C1 segment of cervical spinal cord (tissue), 14 donors: ENCODE measurements around the gene CCDC154.
"Not testable (repeated sequence)": the region's sequence is repeated elsewhere in the genome, so short reads cannot be mapped to it uniquely, and the experiment has no call there.

Experiments used
- DNase-seq, 14 donors: peaks; one replicate each; lab custom pipeline; 2025; lab: John Stamatoyannopoulos, UW

The CCDC154 gene

DNA sequence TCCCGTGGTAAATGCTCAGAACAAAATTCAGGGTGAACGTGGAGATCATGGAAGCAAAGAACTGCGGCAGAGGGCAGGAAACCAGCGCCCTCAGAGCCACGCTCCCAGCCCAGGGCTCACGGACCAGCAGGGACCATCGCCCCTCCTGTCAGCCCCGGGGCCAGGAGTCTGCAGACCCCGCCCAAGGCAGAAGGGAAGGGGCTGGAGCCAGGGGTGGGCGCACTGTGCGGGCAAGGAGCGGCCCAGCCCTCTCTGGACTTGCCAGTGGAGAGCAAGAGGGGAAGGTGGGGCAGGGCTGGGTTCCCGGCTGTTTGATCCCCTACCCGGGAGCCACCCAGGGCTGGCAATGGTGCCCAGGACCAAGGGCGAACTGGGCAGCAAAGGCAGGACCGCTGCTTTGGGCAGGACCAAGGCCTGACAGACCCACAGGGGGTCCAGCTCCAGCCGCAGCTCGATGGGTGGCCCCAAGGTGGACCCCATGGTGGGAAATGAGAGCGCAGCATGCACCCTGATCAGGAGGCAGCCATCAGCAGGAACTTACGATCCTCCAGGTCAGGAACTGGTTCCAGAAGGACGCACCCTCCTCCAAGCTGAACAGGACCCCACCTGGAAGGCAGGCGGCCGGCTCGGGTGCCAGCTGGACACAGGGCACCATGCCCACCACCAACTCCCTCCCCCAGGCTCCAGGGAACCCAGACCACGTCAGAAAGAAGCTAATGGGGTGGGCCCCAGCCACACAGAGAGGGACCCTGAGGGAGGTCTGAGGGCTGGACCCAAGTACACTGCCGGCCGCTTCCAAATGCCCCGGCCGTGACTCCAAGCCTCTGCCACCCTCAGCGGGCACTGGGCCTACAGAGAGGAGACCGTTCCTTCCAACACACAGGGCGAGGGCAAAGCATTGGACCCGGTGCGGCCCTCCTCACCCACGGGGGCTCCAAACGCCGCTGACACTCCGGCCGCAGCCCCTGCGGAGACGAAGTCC, 11.1 kb upstream of the CCDC154 start:
- DNase-seq, result no peak

DNA sequence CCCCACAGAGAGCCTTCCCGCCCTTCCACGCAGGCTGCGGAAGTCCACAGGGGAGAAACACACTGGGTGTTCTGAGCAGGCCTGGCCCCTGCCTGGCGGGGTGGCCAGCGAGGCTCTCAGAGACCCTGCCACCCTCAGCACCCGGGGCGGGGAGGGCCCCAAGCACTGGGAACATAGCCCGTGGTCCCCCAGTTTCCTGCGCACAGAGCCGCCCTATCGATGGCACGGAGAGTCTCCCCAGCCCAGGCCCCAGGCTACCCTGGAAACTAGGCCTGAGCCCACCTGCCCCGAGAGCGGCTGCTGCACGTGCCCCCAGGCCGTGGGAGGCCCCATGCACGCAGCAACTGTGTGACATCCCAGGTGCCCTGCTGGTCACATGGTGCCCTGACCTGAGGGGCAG, 10.2 kb upstream of the CCDC154 start:
- no peak for DNase-seq

DNA sequence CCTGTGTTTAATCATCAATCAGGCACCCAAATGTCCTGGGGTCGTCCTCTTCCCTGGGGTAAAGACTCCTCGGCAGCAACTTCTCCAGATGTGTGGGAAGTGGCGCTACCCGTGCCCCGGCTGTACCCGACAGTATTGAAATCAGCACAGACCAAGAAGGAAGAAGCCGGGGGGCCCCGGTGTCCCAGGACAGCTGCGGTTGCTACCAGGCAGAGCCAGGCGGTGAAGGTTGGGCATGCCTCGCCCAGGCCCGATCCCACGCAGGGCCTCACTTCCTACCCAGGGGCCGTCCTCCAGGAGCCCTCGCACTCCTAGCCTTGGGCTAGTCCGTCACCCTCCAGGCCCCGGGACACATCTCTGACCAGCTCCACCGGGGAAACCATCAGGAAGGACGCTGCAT, 9.0 kb upstream of the CCDC154 start:
- no peak for DNase-seq

GRCh38 chr16:1452530-1452929, 8.2 kb upstream of the CCDC154 start:
- DNase-seq, result no peak

DNA sequence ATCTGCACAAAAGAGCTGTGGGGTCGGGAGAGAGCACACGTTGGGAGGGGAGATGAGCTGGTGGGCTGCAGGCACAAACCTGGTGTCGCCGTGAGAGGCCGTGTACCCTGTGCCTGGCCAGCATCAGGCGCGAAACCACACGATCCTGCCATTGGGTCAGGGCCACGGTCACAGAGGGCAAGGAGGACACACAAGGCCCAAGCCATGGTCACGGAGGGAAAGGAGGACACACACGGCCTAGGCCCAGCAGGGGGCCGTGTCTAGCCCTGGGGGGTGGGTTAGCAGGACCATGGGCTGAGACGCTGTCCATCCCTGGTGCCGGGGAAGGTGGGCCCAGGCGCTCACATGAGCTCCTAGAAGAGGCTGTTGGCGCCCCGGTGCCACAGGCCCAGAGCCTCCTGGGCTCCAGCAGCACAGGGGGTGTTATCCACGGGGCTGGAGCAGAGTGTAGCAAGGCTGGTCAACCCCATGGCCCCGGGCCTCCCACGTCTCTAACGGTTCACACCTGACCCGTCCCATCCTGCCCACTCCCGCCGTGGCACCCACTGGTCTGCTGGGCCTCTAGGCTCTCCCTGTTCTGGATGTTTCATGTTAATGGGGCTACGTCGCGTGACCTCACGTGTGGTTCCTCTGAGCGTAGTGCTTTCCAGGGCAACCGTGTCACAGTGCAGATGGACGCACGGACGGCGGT, 7.5 kb upstream of the CCDC154 start:
- no peak for DNase-seq

DNA sequence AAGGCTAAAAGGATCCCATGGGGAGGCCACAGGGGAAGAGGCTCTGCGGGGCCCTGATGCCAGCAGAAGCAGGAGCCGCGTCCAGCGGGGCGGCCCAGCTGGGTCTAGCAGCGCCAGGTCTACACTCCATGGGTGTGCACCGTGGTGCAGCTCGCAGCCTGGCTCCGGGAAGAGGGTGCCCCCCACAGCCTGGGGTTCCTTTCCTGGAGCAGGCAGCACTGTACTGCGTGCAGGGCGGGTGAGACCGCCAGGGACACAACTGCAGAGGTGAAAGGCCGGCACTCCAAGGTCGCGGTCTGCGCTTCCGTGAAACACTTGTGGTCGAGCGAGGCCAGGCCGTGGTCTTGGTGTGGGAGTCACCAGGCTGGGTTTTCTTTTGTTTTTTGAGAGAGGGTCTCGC, 6.5 kb upstream of the CCDC154 start:
- DNase-seq, result no peak

GRCh38 chr16:1450218-1450617, 5.9 kb upstream of the CCDC154 start:
- DNase-seq, result no peak

DNA sequence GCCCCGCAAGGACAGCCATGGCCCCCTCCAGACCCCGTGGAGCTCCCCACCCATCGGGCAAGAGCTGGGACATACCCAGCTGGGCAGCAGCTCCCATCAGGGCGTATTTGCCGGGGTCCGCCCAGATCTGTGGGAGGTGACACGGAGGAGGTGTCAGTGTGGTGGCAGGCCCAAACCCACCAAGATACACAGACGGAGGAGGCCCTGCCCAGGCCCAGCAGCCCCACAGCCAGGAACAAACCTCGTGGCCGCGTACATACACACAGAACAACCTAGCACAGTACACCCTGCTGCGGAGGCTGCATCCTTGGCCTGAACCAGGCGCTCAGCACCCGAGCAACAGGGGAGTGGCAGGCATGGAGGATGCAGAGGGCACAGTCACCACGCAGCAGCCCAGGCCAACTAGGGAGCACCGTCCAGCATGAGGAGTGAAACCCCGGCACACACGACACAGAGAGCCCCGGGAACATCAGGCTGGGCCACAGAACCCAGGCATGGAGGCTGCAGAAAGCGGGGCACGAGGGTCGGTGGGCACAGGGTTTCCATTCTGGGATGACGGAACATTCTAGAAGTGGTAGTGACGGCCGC, 4.9 kb upstream of the CCDC154 start:
- DNase-seq, result no peak

DNA sequence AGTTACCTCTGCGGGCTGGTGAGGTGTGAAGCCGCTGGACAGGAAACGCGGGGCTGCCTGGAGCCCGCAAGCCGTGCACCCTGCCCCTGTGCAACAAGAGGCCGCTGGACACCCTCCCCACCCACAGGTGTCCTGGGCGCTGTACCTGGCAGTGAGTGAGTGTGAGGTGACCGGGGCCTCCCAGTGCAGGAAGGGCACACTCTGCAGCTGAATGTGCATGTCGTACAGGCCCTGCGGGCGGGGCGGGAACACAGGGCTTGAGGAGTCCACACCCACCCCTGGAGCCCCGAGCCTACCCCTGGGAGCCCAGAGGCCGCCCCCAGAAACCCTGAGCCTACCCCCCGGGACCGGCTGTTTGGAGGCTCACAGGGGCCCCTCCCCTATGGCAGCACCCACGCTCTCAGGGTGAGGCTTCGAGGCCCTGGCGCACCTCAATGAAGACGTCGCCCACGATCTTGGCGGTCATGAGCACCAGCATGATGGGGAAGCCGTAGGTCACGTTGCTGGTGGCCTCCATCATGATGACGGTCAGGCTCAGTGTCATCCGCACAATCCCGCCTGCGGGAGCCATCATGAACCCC, 4.3 kb upstream of the CCDC154 start:
- no peak for DNase-seq

GRCh38 chr16:1447965-1448364, 3.6 kb upstream of the CCDC154 start:
- DNase-seq, result no peak

DNA sequence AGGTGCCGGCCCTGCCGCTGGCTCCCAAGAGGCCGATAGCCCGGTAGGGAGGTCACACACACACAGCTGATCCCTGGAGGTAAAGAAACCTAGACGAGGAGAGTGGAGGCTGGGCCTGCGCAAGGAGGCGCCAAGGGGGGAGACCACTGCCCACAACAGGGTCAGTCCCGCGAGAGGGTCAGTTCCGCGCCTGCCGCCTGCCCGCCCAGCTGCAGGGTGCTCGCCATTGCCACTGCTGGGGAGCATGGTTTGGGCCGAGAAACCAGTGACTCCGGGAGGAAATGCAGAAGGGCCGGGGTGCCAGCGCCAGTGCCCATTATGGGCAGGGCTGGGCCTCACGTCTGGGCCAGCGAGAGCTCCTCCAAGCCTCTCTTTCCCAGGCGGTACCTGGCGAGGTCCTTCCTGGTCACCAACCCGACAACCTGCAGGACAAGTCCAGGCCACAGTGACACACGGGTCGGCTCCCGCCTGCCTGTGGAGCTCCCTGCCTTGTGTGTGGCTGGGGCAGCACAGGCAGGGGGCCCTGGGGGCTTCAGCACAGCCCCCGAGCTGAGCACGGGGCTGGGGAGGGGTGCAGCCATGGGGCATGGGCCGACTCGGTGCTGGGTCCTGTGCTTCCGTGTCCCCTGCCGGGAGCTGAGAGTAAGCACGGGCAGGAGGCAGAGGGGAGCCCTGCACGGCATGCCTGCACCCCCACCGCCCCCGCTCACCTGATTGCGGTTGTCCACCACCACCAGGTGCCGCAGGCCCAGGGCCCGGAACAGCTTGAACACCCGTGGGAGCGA, 2.1 kb upstream of the CCDC154 start:
- no peak for DNase-seq

GRCh38 chr16:1445518-1446203, 1.3 kb upstream of the CCDC154 start:
- DNase-seq, result no peak

DNA sequence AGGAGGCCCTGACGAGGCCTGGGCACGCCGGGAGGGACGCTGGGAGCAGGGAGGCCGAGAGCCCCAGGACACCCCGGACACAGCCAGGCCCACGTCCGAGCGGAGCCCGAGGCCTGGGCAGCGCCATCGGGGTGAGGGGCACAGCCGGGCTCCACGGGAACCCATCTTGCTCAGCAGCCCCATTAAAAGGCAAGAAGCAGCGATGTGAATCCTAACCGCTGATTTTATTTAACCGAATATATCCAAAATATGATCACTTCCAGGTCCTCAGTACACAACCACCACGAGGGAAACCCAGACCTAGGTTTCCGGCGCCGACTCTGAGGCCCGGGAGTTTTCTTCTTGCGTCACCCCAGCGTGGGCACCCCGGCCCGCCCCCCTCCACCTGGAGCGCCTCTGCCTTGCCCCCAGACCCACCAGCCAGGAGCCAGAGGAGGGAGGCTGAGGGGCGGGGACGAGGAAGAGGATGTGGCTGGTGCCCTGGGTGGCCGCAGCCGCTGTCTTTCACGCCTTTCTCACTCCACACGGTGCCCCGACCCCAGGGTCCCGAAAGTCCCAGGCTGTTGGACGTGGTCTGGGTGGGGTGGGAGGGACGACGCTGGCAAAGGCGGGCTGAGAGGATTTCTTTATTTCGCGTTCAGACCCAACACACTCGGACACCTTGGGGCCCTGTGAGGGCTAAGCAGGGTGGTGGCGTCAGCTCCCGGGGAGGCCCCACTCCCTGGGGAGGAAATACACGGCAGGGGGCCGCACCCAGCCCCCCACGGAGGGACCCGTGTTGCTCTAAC, 568 bp upstream of the CCDC154 start:
- no peak for DNase-seq

- no peak for DNase-seq
Measured at GRCh38 chr16:1443403-1443973, 868 bp downstream of the CCDC154 start.

GRCh38 chr16:1442697-1443096, 1.7 kb downstream of the CCDC154 start:
- DNase-seq, result no peak

DNA sequence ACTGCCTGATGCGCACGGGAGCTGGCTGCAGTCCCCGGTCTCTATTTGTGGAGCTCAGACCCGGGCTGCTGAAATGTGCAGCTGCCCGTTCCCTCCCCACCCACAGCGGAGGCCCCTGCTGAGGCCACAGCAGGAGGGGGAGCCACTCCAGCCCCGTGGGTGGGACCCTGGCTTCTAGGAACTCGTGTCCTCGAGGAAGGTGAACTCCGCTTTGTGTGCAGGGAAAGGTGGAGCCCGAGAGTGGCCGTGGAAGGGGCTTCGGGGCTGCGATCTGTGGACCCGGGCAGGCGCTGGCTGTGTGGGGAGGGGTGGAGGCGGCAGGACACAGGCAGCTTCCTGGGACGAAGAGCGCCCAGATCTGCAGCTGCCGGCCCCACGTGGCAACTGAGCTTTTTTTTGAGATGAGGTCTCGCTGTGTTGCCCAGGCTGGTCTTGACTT, 2.9 kb downstream of the CCDC154 start:
- DNase-seq, result no peak

DNA sequence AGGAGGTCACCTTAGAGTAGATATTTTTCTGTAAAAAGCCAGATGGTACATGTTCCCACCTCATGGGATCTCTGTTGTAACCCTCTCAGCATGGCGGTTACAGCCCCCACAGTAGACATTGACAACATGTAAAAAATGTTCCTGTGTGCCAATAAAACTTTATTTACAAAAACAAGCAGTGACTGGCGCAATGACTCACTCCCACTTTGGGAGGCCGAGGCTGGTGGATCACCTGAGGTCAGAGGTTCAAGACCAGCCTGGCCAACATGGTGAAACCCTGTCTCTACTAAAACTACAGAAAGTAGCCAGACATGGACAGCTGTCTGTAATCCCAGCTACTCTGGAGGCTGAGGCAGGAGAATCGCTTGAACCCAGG, 4.7 kb downstream of the CCDC154 start:
- DNase-seq, result not testable (repeated sequence)

DNA sequence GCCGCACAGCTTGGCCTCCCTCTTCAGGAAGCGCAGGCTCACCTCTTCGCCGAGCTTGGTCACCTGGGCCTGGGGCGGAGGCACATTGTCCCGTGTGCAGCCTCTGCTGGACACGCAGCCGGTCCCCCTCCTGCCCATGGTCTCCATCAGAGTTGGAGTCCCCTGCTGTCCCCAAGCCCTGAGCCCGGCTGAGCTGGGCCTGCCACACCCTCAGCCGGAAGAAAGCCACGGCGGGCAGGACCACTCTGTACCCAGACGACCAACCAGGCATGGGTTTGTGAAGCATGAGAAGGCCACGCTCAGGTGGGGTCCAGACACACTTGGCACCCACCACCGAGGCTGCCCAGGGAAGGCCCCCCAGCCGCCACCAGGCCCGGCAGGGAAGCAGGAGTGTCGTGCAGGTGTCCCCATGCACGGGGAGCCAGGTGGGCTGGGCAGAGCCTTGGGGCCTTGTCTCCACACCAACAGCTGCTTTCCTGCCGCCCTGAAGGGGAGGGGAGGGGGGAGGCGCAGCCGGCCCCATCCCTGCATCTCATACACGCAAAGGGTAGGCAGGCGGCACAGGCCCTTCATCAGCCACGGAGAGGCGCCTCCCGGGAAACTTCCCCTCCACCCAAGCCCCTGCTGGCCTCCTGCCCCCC, 5.2 kb downstream of the CCDC154 start:
- no peak for DNase-seq
